Mesodermal cell (in vitro differentiated cells): ENCODE measurements around the gene TMEM198.
A peak's percentile ranks its signal among the peaks of the same experiment; 100 is the strongest.

ENCODE experiments used
- H3K27ac ChIP-seq: 2 replicates; pipeline ENCODE4 v1.7.0; 2013; ENCODE audit warnings: mild to moderate bottlenecking, low read depth, low read length, moderate library complexity; ENCODE audit not compliant: severe bottlenecking
- H3K36me3 ChIP-seq: 2 replicates; pipeline ENCODE4 v1.7.1; 2013; ENCODE audit warnings: mild to moderate bottlenecking, low read length, moderate library complexity; ENCODE audit not compliant: control insufficient read depth, insufficient read depth
- H3K4me1 ChIP-seq: one replicate; pipeline ENCODE4 v1.7.1; 2013; ENCODE audit warnings: mild to moderate bottlenecking, low read length; ENCODE audit not compliant: insufficient read depth, control insufficient read depth, poor library complexity, severe bottlenecking
- H3K4me3 ChIP-seq: 2 replicates; pipeline ENCODE4 v1.7.0; 2013; ENCODE audit warnings: low read length, control low read depth, mild to moderate bottlenecking; ENCODE audit not compliant: insufficient read depth, poor library complexity, severe bottlenecking; ENCODE audit errors: extremely low read depth
- H3K9me3 ChIP-seq: 2 replicates; pipeline ENCODE4 v1.7.1; 2013; ENCODE audit warnings: mild to moderate bottlenecking, low read length, moderate library complexity; ENCODE audit not compliant: control insufficient read depth
- WGBS, 2 experiments: methylation state at CpG; one replicate each; pipeline ENCODE4 v1.1.5; 2013; ENCODE audit warnings: missing lambda C conversion rate in 2 of 2; ENCODE audit not compliant: insufficient coverage in 2 of 2; 5-methylcytosine and 5-hydroxymethylcytosine counted together

Gene TMEM198

DNA sequence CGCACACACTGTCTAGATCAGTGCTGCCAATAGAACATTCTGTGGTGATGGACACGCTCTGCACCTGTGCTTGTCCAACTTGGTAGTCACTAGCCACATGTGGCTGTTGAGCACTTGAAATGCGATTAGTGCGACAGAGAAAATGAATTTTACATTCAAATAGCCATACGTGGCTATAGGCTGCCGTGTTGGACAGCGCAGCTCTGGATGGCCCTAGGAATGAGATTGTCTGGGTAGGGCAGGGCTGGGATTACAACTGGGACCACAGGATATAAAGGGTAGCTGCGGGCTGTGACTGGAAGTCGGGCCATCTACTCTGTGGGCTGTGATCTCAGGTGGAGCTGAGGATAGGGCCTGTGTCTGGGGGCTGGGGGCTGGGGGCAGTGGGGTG lies 24.3 kb upstream of the TMEM198 start:
- 87 to 98% methylated on average over 7 to 9 of the region's 9 CpGs for WGBS, 2 experiments
- Histone ChIP-seq H3K4me1 (peaks cover 31% of the 10 kb centered on the region), H3K4me3 (no peak overlapping the region), H3K27ac (no peak overlapping the region), H3K36me3 (no peaks in the 10 kb centered on the region), H3K9me3 (no peaks in the 10 kb centered on the region)

DNA sequence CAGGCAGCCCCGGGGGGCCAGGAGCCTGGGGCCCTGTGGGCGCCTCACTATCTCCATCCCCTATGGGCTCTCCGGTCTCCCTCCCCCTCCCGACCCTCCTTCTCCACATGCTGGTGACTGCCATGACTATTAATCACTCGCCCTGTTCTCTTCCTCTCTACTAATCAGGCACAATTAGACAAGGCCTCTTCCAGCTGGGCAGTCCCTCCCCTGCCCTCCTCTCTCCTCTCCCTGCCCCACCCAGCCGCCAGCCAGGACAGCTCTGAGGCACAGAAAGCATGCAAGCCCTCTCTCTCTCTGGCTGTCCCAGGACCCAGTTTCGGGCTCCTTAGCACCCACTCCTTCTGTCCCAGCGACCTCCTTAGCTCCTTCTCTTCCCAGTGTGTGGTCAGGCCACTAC lies 23.7 kb upstream of the TMEM198 start:
- no peak overlapping the region for H3K4me3 ChIP-seq
- peaks cover 30% of the 10 kb centered on the region for H3K4me1 ChIP-seq
- 74 to 77% methylated on average over 6 to 8 of the region's 8 CpGs for WGBS, 2 experiments
- no peak overlapping the region for H3K27ac ChIP-seq
- no peaks in the 10 kb centered on the region for H3K36me3 ChIP-seq
- no peaks in the 10 kb centered on the region for H3K9me3 ChIP-seq

DNA sequence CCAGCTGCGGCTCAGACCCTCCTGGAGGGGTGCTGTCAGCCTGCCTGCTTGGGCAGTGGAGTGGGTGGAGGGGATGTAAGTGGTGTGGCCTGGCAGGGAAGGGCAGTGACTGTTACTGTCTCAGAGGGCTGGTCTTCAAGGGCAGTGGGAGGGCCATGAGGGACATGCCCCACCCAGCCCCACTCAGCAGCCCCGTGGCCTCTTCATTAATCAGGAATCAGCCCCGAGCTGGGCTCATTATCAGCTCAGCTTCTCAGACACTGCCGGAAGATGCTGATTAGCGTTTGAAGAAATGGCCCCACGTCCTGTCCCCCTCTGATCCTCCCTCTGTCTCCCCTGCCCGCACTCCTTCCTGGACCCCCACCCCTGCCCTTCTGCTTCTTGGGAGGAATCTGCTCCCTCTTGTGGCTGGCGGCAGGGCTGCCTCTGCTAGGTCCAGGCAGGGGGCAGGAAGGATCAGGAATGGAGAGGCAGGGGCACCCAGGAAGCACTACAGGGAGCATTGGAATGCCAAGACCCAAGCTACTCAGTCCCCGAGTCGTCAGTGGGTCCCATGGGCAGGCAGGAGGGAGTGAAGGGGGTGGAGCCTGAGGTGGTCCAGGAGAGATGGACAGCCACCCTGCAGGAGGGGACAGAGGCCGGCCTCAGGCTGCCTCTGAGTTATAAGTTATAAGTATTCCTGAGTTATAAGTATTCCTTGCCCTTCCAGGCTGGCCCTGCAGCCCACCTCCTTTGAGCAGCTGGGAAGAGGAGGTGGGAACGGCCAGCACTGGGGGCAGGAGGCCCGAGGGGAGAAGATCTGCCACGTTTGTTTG lies 22.6 kb upstream of the TMEM198 start:
- peaks cover 41% of the 10 kb centered on the region for H3K4me1 ChIP-seq
- H3K36me3 ChIP-seq = no peaks in the 10 kb centered on the region
- no peaks in the 10 kb centered on the region for H3K9me3 ChIP-seq
- peak overlapping the region; percentile 84 for H3K27ac ChIP-seq
- 7% methylated on average over 9 to 11 of the region's 14 CpGs for WGBS, 2 experiments
- H3K4me3 ChIP-seq = no peak overlapping the region

DNA sequence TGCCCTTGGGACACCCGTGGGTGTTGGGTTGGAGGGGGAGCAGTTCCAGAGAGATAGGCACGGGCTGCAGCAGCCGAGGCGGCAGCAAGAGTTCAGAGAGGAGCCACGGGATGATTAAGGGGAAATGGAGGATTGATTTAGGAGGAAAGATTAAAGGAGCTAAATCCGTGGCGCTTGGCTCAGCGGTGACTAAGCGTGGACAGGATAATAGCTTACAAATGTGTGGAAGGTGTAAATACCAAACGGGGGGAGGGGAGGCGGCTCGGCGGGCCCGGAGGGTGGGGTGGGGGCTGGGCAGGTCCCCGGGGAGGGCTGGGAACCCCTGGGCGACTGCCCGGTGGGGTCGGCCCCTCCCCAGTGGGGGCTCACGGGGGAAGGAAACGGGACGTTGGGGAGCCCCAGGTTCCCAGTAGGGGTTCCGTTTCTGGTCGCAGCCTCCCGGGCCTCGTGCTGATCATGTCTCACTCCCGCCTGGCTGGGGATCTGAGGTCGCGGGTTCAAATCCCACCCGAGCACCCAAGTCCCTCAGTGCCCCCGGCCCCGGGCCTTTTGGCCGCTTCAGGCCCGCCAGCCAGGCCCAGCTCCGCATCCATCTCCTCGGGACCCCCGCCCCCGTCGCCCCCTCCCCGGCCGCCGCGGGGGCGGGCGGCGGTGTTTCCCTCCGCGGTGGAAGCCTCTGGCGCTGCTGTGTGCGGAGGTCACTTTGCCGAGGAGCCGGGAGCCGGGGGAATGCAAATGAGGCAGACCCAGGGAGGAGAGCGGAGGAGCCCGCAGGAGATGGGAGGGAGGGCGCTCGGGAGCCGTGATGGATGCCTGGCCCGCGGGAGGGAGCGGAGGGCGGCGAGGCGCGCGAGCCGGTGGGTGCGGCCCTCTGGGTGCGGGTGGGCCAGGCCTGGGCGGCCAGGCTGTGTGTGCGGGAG lies 21.5 kb upstream of the TMEM198 start:
- H3K27ac ChIP-seq = peak overlapping the region; percentile 84
- peak overlapping the region; percentile 21 for H3K4me3 ChIP-seq

DNA sequence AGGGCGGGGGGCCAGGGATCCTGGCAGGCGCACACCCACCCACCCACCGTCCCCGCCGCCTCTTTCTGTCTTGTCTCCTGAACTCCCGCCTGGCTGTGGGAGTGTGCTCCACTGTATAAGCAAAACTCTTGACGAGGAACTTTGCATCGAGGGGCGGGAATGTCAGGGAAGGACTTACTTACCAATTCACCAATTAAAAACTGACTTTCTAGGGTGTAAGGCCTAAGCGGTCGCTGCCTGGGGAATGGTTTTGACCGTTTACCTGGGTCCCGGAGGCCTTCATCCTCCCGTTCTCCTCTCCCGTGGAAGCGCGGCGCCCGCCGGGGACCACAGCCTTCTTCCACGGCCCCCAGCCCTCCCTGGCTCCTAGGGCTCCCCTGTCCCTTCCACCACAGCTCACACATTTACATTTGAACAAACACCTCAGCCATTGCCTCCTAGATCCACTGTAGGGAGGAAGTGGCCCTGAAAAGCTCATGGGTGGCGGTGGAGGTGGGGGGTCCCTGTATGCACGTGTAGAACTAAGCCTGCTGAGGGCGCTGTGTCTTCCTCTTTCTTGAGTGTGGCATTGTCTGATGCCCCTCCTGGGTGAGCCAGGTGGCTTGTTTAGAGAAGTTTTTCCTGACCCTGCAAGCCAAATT lies 20.7 kb upstream of the TMEM198 start:
- H3K9me3 ChIP-seq = no peaks in the 10 kb centered on the region
- H3K4me1 ChIP-seq = peaks cover 56% of the 10 kb centered on the region
- H3K27ac ChIP-seq = peak overlapping the region; percentile 29
- H3K4me3 ChIP-seq = peak overlapping the region; percentile 21
- no peaks in the 10 kb centered on the region for H3K36me3 ChIP-seq
- 14 to 30% methylated on average over 15 of the region's 24 CpGs for WGBS, 2 experiments

More for the DNA sequence above, 21.5 kb upstream of the TMEM198 start:
- WGBS, 2 experiments = 4 to 5% methylated on average over 45 to 48 of the region's 70 CpGs
- Histone ChIP-seq H3K9me3 (no peaks in the 10 kb centered on the region), H3K36me3 (no peaks in the 10 kb centered on the region), H3K4me1 (peaks cover 52% of the 10 kb centered on the region)

DNA sequence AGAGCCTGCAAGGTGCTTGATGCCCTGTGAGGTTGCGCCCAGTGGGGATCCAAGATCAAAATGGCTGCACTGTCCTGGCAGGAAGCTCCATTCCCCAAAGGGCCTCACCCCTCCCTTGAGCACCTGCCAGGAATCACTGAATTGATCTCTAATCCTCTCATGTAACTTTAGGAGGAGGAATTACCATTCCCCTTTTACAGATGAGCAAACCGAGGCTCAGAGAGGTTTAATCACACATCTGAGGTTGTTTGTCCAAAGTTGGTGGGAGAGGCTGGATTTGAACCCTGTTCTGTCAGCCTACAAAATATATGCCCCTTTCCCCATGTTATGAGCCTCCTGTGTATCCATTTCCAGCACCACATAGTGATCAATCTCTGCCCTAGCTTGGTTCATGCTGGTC lies 19.0 kb upstream of the TMEM198 start:
- no peaks in the 10 kb centered on the region for H3K36me3 ChIP-seq
- 91 to 100% methylated on average over 1 of the region's 2 CpGs for WGBS, 2 experiments
- H3K4me1 ChIP-seq = peaks cover 60% of the 10 kb centered on the region
- no peak overlapping the region for H3K4me3 ChIP-seq
- H3K27ac ChIP-seq = no peak overlapping the region
- no peaks in the 10 kb centered on the region for H3K9me3 ChIP-seq

DNA sequence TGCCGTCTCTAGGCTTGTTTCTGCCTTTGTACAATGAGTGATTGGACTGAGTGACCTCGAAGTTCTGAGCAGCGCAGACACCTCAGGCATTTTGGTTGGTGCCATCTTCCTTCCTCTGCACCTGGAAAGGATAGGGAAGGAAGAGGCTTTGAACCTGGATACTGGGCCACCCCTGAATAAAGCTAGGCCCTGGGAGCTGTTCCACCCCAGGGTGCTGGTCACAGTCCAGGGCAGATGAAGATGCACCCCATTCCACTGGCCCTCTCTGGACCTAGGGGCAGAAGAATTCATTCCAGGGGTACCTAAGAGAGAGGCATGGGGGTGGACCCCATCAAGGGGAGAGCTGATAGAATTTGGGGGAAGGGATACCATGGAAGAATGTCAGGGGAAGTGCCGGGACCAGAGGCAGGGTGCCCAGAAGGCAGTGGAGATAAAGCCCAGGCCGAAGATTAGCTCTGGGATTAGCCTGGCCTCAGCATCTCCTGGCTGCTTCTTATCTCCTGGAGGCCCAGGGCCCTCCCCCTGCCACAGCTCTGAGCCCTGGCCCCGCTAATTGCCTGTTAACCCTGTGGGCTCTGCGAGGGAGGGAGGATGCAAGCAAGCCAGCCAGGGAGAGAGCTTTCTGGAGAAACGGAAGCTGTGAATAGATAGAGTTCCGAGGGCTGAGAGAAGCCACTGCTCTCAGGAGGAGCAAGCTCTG lies 18.1 kb upstream of the TMEM198 start:
- Histone ChIP-seq H3K36me3 (no peaks in the 10 kb centered on the region), H3K9me3 (no peaks in the 10 kb centered on the region), H3K27ac (peak overlapping the region; percentile 38), H3K4me3 (no peak overlapping the region), H3K4me1 (peaks cover 54% of the 10 kb centered on the region)
- WGBS, 2 experiments = 48 to 63% methylated on average over 3 to 5 of the region's 9 CpGs

DNA sequence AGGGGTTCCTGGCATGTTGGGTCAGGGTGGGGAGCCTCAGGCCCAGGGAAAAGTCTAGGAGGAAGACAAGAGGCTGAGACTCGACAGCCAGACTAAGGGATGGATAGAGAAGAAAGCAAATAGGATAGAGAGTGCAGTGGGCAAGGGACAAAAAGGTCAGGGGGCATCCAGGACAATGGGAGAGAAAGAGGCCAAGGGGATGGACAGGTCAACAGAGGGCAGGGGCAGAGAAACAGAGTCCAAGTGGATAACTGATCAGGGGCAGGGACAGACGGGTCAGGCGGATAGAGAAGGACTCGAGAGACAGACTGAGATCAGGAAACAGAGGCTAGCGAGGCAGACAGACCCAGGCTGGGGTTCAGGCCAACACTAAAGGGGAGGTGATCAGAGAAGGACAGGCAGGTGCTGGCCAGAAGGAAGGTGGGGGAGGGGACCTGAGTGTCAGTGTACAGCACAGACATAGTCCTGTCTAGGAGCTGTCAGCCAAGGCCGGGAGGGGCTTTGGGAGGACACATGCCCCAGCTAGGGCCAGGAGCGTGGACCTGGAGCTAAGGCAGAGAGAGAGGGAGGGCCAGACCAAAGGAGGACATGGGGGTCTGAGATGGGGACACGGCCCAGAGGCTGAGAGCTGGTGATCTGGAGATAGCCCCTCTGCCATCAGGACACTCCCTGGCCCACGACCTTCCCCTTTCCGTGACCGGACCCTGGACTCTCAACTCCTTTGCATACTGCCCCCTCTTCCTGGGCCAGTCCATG lies 17.3 kb upstream of the TMEM198 start:
- H3K4me1 ChIP-seq = peaks cover 46% of the 10 kb centered on the region
- 66 to 74% methylated on average over 8 to 10 of the region's 11 CpGs for WGBS, 2 experiments
- H3K27ac ChIP-seq = peak overlapping the region; percentile 38
- H3K9me3 ChIP-seq = no peaks in the 10 kb centered on the region
- no peaks in the 10 kb centered on the region for H3K36me3 ChIP-seq
- H3K4me3 ChIP-seq = no peak overlapping the region

DNA sequence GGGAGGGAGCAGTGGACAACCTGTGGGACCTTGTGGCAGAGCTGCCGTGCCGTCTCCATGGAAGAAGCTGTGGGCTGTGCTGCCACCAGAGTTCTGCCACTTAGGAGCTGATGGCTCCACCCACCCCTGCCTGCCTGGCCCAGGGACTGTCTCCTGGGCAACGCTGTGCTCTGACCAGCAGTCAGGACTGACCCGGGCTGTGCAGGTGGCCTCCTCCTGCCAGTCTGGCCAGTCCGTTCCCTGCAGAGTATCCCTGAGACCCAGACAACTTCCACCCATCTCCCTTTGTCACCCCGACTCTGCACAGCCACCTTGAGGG lies 16.8 kb upstream of the TMEM198 start:
- Histone ChIP-seq H3K36me3 (no peaks in the 10 kb centered on the region), H3K27ac (no peak overlapping the region), H3K4me1 (peaks cover 41% of the 10 kb centered on the region), H3K4me3 (no peak overlapping the region), H3K9me3 (no peaks in the 10 kb centered on the region)
- WGBS, 2 experiments = 84 to 89% methylated on average over 4 to 5 of the region's 6 CpGs

DNA sequence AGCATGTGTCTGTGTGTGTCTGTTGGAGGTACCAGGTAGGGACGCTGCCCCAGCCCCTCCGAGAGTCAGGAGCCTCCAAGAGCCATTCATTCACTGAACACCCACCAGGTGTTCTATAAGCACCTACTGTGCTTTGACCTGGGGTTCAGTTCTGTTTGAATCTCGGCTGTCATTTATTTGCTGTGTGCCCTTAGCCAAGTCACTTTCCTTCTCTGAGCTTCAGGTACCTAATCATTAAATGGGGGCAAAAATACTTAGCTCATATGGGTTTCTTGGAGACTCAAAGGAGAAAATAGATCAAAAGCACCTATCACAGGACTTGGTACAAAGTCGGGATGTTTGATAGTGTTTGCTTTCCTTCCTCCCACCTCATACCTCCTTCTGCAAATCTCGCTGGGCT lies 16.4 kb upstream of the TMEM198 start:
- Histone ChIP-seq H3K4me1 (peaks cover 40% of the 10 kb centered on the region), H3K9me3 (no peaks in the 10 kb centered on the region), H3K36me3 (no peaks in the 10 kb centered on the region), H3K4me3 (no peak overlapping the region), H3K27ac (no peak overlapping the region)
- 90% methylated on average over 2 of the region's 5 CpGs for WGBS, 2 experiments
